COLO668 (cell line): Measurements from ENCODE around the gene TKTL1.
A peak's percentile ranks its signal among the peaks of the same experiment; 100 is the strongest.

ENCODE experiments used
- DNase-seq: peaks from one replicate; lab custom pipeline; 2025; ENCODE audit not compliant: unreplicated experiment; lab: John Stamatoyannopoulos, UW

Gene TKTL1

DNA sequence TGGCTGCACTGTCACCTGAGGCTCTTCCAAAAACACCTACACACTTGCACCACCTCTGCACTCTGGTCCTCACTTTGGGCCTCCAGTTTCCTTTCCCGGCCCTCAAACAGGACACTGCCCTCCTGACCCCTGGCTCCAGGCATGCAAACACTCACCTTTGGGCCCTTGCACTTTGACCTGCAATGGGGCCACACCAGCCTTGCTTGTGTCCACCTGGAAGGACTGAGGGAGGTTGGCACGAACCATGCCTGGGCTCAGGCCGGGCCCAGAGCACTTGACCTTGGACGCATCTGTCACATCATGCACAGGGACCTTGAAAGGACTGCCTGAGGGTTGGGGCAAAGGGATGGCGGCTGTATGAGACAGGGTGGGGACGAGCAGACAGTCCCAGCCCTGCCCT lies 63.2 kb downstream of the TKTL1 start:
- no peak for DNase-seq

DNA sequence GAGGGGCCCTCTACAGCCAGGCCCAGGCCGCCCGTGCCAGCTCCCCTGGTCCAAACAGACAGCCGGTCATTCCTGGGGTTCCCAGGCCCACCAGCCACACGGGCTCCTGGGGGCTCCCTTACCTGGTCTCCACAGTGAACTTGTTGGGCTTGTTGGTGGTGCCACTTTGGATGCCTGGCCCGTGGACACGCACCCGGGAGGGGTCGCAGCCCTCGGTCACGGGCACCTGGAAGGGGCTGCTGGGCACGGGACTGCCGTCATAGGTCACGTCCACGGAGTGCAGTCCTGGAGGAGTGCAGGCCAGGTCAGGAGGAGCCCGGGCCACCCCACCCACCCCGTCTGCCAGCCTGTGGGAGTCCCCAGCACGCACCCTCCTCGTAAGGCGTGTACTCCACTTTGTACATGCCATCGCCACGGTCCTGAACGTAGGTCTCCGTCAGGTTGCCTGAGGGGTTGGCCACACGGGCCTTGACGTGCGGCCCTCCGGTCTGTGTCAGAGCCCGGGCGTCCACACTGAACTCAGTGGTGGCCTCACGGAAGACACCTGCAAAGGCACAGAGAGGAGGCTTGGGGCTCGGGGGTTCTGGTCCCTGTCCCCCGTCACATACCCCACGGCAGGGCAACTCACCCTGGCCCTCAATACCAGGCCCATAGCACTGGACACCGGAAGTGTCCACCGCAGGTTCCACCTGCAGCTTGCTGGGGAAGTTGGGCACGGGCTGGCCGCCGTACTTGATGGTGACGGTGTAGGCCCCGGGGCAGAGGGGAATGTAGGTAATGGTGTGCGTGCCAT lies 64.0 kb downstream of the TKTL1 start:
- DNase-seq = no peak

DNA sequence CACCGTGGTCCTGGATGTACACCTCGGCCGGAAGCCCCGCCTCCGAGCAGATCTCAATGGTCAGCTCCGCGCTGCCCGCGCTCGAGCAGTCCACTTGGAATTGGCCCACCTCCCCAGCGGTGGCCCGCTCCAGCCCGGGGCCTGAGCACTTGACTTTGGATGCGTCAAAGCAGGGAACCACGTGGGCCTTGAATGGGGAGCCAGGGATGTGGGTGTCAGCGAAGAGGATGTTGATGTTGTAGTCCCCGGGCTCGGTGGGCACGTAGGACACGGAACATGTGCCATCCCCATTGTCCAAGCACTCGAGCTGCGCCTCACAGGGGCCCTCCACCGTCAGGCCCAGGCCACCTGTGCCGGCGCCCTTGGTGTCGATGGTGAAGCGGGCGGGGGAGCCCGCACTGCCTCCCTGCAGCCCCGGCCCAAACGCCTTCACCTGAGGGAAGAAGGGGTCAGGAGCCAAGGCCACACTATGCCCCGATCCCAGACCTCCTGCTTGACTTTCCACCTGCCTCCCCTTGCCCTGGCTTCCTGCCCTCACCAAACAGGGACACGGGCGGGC lies 64.6 kb downstream of the TKTL1 start:
- no peak for DNase-seq

DNA sequence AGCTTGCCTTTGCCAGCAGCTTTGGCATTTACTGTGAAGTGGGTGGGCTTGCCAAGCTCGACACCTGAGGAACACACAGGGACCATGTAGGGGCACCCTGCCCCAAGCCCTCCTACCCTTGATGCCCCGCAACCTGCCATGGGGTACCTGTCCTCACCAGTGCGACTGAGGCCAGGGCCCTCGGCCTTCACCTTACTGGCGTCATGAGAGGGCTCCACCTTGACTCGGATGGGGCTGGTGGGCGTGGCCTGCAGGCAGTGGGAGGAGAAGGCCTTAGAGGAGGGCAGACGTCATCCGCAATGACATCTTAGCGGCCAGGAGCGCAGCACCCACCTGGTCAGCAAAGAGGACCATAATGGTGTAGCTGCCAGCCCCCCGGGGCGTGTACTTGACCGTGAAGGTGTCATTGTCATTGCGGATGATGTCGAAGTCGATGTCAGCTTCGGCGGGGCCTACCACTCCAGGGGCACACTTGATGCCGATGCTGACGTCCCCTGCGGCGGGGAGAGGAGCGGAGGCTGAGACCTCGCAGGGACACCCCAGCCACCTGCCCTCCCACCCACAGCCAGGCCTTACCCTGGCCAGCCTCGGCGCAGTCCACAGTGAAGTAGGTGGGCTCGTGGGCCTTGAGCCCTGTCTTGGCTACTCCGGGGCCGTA lies 66.6 kb downstream of the TKTL1 start:
- DNase-seq = no peak

DNA sequence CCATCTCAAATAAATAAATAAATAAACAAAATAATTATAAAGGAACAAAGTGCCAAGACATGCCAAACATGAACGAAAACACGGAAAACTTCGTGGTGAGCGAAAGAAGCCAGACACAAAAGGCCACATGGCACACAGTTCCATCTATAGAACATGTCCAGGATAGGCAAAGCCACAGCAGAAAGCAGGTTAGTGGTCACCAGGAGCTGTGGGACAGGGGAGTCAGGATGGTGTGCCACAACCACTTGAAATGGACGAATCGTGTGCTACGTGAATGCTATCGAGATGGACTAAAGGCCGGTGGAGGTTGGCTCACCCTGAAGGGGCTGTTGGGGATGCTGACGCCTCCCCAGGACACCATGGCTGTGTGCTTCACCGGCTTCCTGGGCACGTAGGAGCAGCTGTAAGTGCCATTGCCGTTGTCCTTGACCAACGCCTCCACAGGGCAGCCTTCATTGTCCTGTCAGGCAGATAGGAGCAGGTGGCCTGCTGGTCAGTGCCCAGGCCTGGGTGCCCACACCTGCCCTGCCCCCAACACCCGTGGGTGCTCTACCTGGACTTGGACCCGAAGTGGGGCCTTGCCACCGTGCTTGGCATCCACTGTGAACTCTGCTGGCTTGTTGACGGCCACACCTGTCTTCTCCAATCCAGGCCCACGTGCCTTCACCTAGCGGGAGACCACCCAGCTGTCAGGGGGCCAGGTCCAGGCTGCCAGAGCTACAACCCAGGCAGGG lies 68.3 kb downstream of the TKTL1 start:
- no peak for DNase-seq

DNA sequence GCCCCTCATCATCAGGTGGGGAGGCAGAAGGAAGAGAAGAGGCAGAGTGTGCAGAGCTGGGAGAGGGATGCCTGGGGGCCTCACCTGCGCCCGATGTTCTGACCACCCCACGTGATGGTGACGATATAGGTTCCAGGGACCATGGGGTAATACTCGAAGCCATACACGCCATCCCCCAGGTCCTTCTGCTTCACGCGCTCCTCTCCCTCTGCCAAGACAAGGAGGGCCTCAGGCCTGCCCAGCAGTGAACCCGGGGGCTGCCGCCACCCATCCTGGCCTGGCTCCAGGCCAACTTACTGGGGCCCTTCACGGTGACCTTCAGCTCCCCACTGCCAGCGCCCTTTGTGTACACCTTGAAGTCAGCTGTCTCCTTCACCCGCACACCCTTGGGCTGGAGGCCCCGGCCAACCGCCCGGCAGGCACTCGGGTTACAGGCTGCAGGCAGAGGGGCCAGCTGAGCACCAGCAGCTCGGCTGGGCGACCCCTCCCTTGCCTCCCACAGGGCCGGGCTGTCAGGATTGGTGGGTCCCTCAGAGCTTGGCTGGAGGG lies 69.5 kb downstream of the TKTL1 start:
- DNase-seq = no peak

DNA sequence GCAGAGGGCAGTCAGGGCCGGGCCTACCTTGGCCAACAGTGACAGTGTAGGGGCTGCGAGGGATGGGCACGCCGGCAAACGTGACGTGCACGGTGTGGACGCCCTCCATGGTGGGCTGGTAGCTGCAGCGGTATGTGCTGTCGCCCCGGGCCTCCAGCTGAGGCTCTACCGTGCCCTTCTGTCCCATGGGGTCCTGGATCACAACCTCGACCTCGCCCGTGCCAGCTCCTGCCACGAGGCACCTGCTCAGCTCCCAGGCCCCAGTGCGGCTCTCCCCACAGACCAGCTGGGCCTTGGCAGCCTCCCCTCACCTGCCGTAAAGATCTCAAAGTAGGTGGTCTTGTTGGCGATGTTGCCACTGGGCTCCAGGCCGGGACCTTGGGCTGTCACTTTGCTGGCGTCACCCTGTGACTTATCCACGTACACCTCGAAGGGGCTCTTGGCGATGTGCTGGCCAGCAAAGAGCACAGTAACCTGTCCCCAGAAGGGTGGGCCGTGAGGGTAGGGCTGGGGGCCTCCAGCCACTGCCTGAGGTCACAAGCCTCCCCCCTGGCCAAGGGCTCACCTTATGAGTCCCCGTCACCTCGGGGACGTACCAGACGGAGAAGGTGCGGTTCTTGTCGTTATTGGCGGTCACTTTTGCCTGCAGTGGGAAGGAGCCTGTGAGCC lies 70.5 kb downstream of the TKTL1 start:
- DNase-seq = no peak

DNA sequence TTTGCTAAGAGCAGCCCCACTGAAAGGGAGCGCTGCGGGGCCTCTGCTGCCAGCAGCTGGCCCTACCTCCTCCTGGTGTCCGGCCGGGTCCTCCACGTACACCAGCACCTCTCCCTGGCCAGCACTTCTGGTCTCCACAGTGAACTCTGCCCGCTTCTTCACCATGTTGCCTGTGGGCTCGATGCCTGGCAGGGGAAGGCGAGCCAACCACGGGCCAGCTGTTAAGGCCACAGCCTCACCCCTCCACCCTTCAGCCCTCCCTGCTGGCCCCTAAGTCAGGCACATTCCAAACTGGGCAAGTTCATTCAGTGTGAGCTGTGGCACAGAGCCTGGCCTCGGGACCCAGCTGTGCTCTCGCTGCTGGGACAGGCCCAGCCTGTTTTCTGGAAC lies 71.1 kb downstream of the TKTL1 start:
- no peak for DNase-seq

DNA sequence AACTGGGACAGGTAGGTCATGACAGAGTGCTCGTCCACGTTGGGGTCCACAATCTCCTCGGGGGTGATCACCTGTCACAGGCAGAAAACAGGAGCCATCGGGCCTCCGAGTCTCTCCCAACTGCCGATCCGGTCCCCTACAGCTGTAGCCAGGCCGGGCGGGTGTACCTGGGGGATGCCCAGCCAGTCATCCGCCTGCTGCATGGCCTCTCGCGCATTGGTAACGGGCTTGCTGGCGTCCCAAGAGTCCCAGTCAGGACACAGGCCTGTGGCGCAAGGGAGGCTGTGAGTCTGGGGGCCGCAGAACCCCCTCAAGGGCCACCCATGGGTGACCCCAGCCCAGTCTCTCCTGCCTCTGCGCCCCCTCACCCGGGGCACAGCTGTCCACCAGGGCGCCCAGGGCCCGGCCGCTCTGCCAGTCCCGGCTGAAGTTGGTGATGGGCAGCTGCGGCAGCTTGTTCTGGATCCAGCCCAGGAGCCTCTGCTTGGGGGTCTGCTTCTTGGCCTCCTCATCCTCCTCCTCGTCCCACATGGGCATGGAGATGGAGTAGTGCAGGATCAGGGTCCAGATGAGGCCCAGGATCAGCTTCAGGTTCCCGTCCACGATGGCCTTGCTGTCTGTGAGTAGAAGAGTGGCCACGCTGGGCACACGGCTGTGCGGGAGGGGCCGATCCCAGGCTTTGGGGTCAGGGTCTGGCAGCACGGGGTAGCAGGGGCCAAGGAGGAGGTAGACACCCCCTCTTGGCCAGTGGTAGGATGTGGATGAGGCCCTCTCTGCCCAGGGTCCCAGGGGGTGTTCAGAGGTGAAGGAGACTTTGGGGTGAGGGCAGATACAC lies 72.1 kb downstream of the TKTL1 start:
- no peak for DNase-seq

DNA sequence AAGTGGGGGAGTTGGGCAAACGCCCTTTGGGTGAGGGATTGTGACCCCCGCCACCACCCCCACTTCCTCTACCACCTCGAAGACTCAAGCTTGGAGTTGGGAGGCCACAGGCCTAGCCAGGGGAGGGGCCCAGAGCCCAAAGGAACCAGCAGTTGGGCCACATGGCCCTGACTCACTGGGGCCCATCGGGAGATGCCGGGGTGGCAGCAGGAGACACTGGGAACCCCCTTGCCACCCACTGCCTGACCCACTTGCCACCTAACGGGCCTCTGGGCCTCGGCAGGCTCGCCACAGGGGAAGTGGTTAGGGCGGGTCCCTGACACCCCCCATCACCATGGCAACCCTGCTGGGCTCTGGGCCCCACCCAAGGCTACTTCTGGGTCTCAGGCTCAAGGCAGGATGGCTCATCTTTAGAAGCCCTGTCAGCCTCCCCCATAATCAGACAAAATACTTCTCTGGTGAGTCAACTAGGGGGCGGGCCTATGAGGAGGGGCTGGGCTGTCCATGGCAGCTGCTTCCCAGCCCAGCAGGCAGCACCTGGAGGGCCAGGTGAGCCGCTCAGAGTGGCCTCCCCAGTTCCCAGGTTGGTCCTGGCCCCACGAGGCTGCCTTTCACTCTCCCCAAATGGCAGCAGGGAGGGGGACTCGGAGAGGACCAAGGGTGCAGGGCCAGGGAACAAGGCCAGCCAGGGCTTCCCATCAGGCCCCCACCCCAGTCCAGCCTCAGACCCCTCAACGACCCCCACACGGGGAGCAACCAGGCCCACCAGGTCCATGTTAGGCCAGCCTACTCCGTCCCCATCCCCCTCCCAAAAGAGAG lies 73.2 kb downstream of the TKTL1 start:
- DNase-seq = peak; percentile 90

DNA sequence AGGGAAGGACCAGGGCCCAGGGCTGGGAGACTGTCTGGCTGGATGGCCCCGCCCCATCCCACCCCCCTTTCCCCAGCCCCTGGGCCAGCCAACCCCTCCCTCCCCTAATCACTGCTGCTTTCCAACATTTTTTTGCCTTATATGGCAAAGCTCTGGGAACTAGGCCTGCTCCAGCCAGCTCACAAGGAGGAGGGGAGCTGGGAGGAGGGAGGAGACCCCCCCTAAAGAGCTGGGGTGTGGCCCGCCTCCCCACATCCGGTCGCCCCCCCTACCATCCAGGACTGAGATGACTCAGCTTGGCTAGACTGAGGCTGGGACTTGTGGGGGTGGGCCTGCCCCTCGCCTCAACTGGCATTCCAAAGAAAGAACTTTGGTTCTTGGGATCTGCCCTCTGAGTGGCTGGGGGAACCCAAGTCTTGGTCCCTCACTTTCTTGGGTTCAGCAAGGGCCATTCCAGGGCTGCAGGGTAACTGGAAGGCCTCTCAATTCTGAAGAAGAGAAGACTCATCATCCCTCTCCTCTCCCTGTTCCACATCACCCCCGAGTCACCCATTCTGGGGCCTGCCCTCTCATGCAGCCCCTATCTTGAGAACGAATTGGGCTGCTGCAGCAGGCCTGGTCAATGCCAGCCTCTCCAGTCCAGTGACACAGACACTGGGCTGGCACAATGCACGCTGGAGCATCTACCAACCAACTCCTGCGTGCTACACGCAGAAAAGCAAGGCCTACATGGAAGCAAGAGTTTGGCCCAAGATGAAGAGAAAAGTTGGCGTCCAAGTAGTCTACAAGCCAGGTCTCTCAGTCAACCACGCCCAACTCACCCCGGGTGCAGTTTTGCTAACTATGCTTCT lies 74.1 kb downstream of the TKTL1 start:
- peak; percentile 50 for DNase-seq

DNA sequence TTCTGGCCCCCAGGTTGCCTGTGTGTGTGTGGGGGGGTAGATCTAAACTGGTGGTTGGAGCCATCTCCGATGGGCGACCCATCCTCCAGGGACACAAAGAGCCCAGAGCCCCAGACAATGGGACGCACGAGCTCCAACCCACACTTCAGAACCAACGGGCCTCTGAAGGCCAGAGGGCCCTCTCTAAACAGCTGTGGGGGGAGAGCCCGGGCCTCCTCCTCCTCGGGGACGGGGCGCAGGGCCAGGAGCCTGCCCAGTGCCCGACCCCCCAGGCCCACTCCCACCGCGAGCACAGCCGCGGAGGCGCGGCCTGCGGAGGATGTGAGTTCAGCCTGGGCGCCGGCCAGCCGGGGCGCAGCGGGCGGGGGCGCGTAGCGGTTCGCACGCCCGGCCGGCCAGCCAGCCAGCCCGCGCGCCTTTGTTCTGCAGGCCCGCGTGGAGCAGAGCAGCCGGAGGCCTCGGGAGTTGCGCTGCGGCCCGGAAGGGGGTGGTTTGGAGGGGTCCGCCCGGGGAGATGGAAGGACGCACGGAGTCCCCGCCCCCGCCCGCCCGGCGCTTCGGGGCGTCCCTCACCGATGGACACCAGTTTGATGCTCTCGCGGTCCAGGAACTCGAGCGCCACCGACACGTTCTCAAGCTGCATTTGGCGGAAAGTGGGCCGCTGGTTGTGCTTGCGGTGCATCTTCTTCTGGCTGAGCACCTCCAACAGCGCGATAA lies 74.9 kb downstream of the TKTL1 start:
- DNase-seq = peak; percentile 60

DNA sequence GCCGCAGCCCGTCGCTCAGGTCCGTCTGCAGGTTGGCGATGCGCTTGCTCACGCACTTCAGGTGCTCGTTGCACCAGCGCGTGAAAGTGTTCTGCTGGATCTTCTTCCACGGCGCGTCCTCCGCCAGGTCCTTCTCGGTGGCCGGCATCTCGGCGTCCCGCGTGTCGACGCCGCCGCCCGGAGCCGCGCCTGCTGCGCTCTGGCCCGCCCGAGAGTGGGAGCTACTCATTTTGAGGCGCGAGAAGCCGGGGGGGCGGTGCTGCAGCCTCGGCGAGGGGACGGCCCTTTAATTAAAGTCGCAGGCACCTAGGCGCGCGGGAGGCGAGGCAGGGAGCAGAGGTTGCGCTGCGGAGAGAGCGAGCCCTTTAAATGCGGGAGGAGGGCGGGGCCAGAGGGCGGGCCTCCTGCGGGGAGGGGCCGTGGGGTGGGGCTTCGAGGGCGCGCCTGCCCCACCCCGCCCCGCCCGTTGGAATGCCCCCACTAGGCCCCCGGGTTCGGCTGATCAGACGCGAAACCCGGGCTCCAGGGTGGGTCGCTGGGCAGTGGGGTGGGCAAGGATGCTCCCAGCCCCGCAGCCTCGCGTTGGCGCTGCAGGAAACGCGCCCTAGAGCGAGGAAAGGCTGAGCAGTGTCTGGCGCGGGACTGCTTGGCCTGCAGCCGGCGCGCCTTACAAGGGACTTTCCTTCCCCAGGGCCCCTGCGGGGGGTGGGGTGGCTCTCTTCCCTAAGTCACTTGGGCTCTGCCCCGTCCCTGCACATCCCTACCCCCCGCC lies 75.6 kb downstream of the TKTL1 start:
- DNase-seq = peak; percentile 96

DNA sequence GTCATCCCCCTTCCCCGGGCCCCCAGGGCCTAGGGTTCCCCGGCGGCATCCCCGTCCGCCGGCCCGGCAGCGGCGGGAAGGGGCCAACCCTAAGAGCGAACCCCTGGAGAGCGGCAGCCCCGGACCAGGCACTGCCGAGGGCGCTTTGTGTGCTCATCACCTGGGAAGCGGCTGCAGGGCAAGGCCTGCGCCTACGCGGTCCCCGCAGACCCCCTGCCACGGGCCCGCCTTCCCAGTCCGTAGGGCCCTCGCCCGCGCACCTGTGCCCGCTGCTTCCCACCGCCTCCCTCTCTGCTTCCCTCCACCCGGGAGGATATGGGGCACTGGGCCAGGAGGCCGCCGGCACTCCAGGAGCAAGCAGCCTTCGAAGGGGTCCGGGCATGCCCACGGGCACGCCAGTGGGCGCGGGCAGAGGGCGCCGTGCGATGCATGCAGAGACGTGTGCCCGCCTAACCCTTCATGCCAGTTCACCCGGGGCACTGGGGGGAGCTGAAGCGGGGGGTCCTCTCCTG lies 76.2 kb downstream of the TKTL1 start:
- peak; percentile 70 for DNase-seq

DNA sequence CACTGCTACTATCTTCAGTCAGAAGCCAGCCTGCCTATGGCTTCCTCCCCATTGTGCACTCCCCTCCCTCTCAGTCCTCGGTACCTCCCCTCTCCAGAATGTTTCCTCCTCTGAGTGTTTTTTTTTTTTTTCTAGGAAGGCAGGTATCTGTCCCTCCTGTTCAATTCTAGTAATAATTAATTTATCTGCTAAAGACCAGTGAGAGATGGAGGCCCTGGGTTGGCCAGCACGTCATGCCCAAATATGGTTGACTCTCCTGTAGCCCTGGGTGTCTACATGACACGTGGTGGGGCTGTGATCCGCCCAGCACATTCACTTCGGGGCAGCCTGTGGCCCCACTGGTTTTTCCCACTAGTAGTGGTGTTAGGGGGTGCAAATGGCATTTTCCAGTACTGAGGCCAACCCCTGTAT lies 77.0 kb downstream of the TKTL1 start:
- DNase-seq = no peak
